Spleen (tissue), 7 donors: ENCODE data around the gene RPL4.
"Not testable (repeated sequence)": the region's sequence is repeated elsewhere in the genome, so short reads cannot be mapped to it uniquely, and the experiment has no call there.

Experiments
- POLR2A ChIP-seq, 3 donors: fragments of 450-650 bp; IDR thresholded peaks; one replicate each; pipeline ENCODE4 v1.5.1; 2017; ENCODE audit warnings: antibody characterized with exemption in 3 of 3, mild to moderate bottlenecking in 1 of 3
- POLR2AphosphoS5 ChIP-seq, 3 donors: sonication (generic); formaldehyde crosslinking; IDR thresholded peaks; one replicate each; pipeline ENCODE4 v1.5.1; 2017; ENCODE audit warnings: antibody characterized with exemption in 3 of 3
- TF ChIP-seq, protein P1 (sequence below), 11 experiments: fragments of 200-600 bp in 7 of 11; fragments of 450-650 bp in 4 of 11; sonication (generic) in 4 of 11; IDR thresholded peaks in 8 of 11; conservative IDR thresholded peaks in 3 of 11; 1 replicate in 7 of 11; 2 replicates in 4 of 11; pipeline versions ENCODE4 v1.4.0 to v1.8.0; 2016 to 2021; ENCODE audit warnings: antibody characterized with exemption in 11 of 11, inconsistent platforms in 4 of 11, mild to moderate bottlenecking in 1 of 11
- donor health status: DM: no; HTN: no; CAD: no; lungs with moderate emphysema.
- donor health status: DM: no; HTN: no; CAD: no.
- donor health status: DM: no; HTN: no; CAD: no.

DNA sequence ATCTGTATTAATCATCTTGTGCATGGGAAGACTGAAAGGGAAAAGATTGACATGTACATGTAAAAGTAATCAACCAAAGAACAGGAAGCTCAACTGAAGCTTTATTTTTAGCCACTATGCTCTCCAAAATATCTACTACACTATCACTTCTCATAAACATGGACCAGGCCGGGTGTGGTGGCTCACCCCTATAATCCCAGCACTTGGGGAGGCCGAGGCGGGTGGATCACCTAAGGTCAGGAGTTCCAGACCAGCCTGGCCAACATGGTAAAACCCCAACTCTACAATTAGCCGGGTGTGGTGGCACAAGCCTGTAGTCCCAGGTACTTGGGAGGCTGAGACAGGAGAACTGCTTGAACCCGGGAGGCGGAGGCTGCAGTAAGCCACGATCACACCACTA, 4.3 kb downstream of the RPL4 start:
- TF ChIP-seq, protein P1, sequence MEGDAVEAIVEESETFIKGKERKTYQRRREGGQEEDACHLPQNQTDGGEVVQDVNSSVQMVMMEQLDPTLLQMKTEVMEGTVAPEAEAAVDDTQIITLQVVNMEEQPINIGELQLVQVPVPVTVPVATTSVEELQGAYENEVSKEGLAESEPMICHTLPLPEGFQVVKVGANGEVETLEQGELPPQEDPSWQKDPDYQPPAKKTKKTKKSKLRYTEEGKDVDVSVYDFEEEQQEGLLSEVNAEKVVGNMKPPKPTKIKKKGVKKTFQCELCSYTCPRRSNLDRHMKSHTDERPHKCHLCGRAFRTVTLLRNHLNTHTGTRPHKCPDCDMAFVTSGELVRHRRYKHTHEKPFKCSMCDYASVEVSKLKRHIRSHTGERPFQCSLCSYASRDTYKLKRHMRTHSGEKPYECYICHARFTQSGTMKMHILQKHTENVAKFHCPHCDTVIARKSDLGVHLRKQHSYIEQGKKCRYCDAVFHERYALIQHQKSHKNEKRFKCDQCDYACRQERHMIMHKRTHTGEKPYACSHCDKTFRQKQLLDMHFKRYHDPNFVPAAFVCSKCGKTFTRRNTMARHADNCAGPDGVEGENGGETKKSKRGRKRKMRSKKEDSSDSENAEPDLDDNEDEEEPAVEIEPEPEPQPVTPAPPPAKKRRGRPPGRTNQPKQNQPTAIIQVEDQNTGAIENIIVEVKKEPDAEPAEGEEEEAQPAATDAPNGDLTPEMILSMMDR (IDR thresholded peaks at IDR 0.05 in 8 of 11, conservative IDR thresholded peaks at IDR 0.05 in 3 of 11): not testable (repeated sequence)
- TF ChIP-seq POLR2AphosphoS5, POLR2A (IDR thresholded peaks at IDR 0.05): not testable (repeated sequence)
